HL-60 (cell line): ENCODE data around the gene HOXB4.

Experiments used
- GABPA ChIP-seq: IDR thresholded peaks from 2 replicates; pipeline ENCODE4 v1.6.1; 2012; ENCODE audit warnings: low read depth
- POLR2AphosphoS5 ChIP-seq: IDR thresholded peaks from 2 replicates; pipeline ENCODE4 v1.6.1; 2012; ENCODE audit warnings: low read depth
- SPI1 ChIP-seq: IDR thresholded peaks from 2 replicates; pipeline ENCODE4 v1.6.1; 2012; ENCODE audit warnings: low read depth, mild to moderate bottlenecking, borderline replicate concordance
- TF ChIP-seq, protein P1 (sequence below): IDR thresholded peaks from one replicate; pipeline ENCODE4 v1.5.1; 2011; ENCODE audit warnings: low read length, control low read depth, inconsistent platforms; ENCODE audit not compliant: insufficient read depth
- TF ChIP-seq, protein P2 (sequence below): IDR thresholded peaks from 2 replicates; pipeline ENCODE4 v1.6.1; 2012; ENCODE audit warnings: low read depth; ENCODE audit not compliant: insufficient replicate concordance

DNA sequence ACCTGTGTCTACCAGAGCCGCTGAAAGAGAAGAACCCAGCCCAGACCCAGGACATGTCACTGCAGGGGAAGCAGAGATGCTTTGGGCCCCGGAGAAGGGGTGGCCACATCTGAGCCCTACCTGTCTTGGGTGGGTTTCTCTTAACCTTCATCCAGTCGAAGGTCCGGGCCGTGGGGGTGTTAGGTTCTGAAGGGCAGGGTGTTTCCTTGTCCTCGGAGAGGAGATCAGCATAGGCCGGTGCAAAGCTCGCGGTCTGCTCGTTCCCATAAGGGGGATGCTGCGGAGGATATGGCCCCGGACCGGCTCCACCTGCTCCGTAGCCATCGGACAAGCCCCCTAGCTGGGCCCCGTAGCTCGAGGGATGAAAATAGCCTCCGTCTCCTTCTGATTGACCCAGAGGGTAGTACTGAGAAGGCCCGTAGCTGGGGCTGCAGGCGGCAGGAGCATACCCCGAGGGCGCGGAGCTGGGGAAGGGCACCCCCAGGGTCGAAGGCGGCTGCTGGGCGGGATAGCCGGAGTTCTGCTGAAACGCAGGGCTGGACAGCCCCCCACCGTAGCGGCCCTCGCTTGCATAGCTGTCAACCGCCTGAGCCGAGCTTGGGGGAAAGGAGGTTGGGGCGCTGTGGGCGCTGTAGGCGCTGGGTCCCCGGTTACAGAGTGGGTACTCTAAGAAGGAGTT is 47.8 kb downstream of the HOXB4 start:
- TF ChIP-seq, protein P1, sequence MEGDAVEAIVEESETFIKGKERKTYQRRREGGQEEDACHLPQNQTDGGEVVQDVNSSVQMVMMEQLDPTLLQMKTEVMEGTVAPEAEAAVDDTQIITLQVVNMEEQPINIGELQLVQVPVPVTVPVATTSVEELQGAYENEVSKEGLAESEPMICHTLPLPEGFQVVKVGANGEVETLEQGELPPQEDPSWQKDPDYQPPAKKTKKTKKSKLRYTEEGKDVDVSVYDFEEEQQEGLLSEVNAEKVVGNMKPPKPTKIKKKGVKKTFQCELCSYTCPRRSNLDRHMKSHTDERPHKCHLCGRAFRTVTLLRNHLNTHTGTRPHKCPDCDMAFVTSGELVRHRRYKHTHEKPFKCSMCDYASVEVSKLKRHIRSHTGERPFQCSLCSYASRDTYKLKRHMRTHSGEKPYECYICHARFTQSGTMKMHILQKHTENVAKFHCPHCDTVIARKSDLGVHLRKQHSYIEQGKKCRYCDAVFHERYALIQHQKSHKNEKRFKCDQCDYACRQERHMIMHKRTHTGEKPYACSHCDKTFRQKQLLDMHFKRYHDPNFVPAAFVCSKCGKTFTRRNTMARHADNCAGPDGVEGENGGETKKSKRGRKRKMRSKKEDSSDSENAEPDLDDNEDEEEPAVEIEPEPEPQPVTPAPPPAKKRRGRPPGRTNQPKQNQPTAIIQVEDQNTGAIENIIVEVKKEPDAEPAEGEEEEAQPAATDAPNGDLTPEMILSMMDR = no peak
- TF ChIP-seq, protein P2, sequence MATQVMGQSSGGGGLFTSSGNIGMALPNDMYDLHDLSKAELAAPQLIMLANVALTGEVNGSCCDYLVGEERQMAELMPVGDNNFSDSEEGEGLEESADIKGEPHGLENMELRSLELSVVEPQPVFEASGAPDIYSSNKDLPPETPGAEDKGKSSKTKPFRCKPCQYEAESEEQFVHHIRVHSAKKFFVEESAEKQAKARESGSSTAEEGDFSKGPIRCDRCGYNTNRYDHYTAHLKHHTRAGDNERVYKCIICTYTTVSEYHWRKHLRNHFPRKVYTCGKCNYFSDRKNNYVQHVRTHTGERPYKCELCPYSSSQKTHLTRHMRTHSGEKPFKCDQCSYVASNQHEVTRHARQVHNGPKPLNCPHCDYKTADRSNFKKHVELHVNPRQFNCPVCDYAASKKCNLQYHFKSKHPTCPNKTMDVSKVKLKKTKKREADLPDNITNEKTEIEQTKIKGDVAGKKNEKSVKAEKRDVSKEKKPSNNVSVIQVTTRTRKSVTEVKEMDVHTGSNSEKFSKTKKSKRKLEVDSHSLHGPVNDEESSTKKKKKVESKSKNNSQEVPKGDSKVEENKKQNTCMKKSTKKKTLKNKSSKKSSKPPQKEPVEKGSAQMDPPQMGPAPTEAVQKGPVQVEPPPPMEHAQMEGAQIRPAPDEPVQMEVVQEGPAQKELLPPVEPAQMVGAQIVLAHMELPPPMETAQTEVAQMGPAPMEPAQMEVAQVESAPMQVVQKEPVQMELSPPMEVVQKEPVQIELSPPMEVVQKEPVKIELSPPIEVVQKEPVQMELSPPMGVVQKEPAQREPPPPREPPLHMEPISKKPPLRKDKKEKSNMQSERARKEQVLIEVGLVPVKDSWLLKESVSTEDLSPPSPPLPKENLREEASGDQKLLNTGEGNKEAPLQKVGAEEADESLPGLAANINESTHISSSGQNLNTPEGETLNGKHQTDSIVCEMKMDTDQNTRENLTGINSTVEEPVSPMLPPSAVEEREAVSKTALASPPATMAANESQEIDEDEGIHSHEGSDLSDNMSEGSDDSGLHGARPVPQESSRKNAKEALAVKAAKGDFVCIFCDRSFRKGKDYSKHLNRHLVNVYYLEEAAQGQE = no peak
- TF ChIP-seq SPI1 = no peak
- TF ChIP-seq POLR2AphosphoS5 = no peak
- no peak for TF ChIP-seq GABPA
